Forelimb muscle (tissue), 1 donor: ENCODE results near the gene ASTN1. TPM values are rescaled to one million over a fixed set of nuclear protein-coding genes. Genes with fewer than 3 reads are reported as not detected.

Source experiments
- DNase-seq: peaks from one replicate; pipeline ENCODE4 v3.0.0-alpha.2; 2013; ENCODE audit warnings: low read depth
- polyA plus RNA-seq: library from polyadenylated mRNA; unstranded; fragments of 120-200 nt; gene quantifications from one replicate; pipeline ENCODE4 v1.2.1, GENCODE V29; 2013; ENCODE audit not compliant: insufficient read length

The ASTN1 gene
- polyA plus RNA-seq, 1 donor: 6.4 TPM

- DNase-seq: no peak
These were observed 285.6 kb downstream of the ASTN1 start for GRCh38 chr1:176878750-176879536.

GRCh38 chr1:176877557-176877956, 287.0 kb downstream of the ASTN1 start:
- no peak for DNase-seq

DNA sequence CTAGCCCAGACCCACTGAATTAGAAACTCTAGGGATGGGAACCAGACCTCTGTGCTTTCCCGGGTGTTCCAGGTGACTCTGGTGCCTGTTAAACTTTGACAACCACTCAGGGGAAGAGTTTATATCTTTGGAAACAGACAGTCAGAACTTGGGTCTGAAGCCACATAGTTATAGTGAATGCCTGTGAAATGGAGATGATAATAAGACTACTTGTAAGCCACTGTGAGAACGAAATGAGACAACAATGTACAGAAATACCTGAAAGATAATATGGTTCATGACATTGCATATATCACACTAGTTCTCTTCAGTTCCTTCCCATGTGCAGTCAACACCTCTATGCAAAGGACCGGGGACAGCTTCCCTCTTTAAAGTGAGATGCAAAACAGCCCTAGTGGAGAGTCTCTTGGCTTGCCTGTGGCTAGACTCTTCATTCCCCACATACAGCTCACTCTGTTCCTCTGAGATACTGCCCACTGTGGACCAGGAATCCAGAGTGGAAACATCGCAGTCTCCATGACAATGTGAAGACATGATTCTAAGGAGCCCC, 287.5 kb downstream of the ASTN1 start:
- DNase-seq: no peak

DNA sequence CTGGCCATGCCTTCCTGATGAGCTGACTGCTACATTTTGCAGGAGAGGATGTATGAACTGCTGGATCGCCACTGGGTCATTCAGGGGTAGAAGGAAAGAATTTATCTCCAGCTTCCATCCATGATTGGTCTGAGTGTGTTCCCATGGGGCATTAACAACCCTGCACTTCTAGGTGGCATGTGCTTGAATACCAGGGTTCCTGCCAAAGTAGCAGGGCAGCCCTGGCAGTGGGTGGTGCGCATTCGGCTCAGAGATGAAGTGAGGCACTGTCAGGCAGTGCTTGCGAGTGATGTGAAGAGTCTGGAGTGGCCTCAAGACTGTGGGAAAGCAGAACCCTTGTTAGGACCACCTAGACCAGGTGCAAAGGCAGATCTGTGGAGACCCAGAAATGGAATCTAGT, 294.9 kb downstream of the ASTN1 start:
- no peak for DNase-seq

- DNase-seq: no peak
These were observed 298.3 kb downstream of the ASTN1 start for GRCh38 chr1:176866011-176866714.

- no peak for DNase-seq
These were observed 300.3 kb downstream of the ASTN1 start for GRCh38 chr1:176864211-176864610.

DNA sequence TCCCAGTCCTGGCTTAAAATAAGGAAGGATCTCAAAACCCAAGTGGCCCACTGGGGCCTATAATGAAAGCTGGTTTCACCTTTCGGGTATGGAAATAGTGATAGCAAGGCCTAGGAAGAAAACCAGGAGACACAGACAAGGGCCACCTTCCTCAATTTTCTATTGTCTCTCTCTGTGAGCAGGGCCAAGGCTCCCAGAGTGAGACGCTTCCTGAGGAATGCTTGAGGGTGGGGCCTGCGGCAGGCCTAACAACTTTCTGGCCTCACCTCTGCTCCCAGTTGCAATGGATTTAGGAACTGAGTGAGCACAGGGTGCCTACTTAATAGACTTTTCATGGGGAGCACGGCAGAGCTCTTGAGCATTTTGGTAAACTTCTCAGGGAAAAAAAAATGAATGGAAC, 300.9 kb downstream of the ASTN1 start:
- DNase-seq: no peak

DNA sequence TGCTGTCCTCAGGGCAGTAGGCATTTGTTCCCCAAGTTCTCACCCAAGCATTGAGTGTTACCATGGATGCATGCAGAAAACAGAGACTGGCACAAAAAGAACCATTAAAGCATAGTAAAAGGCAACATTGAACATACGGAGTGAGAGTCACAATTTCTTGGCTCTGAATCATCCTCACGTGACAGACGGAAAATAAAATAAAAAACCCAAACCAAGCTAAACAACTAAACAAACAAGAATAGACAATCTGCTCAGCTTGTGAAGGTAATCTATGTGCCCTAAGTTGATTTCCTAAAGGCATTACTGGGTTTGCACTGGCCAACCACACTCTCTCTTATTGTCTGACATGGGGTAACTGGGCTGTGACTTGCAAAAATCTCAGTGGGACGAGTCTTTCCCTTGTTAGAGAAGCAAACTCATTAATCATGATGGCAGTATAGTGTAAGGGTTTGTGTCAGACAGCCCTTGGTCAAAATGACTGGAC, 306.0 kb downstream of the ASTN1 start:
- no peak for DNase-seq

DNA sequence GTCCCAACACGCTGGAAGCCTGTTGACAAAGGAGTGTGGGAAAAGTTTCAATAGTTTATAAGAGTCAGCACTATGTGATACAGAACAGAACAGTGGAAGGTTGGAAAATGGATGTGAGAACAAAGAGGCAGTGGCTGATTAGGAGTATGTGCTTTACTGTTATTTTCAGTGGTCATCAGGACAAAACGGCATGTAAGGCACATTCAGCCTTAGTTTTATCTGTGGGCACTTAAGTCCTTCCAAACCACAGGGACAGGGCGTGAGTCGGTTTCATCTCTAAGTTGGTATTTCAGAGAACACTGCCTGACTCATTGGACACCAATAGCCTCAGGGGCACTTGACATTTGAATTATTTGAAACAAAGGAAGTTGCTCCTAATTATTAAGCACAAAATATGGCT, 306.9 kb downstream of the ASTN1 start:
- no peak for DNase-seq

DNA sequence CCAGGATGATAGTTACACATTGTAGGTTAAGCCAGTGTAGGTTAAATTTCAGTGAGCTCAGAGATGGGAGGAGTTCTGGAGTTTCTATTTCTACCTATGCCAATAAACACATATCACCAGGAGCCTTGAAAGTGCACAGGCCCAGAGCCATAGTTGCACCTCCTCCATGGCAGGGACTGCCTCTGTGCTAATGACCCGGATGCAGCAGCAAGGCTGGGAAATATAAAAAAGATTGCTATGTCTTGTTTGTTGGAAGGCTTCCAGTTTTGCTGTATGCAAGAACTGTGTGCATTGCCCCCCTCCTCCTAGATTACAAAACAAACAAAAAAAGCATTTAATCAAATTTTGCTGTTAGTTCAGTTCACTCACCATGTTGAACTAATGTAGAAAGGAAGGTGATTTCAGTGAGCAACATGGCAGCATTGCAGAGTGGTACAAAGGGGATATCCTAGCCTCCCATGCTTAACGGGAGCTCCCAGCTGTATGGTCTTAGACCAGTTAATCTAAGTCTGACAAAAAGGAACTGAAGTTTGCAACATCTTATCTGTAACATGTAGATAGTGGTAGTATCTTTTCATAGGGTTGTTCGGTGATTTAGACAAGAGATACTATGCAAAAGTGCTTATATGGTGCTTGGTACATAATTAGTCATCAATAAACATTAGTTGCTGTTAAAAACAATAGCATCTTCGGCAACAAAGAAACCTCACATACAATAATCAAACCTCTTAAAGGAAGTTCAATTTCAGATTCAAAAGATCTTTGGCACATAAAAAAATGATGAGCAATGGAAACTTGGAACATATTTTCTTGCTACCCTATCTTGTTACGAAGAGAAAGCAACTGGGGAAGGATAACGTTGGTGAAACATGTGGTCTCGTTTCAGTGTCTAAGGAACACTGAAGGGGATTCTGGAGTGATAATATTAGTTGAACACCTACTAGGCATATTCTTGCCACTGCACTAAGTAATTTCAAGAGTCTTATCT, 309.5 kb downstream of the ASTN1 start:
- DNase-seq: no peak

DNA sequence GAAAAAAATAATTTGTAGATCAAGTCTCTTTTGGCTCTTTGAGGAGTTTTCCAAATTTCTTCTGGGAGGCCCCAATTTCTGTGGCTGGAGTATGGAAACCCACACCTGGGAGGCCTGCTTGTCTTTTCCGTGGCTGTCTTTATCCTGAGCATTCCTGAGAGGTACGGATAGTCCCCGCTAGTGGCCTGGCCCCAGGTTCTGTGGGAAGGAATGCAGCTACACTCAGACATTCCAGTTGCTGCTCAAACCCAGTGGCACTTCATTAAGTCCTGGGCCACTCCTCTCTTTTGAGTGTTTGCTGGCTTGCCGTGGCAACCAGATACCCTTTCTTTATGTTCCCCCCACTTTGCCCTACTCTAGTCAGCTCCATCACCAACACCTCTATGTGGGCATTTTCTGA, 310.4 kb downstream of the ASTN1 start:
- DNase-seq: no peak

GRCh38 chr1:176853503-176853902, 311.0 kb downstream of the ASTN1 start:
- no peak for DNase-seq

DNA sequence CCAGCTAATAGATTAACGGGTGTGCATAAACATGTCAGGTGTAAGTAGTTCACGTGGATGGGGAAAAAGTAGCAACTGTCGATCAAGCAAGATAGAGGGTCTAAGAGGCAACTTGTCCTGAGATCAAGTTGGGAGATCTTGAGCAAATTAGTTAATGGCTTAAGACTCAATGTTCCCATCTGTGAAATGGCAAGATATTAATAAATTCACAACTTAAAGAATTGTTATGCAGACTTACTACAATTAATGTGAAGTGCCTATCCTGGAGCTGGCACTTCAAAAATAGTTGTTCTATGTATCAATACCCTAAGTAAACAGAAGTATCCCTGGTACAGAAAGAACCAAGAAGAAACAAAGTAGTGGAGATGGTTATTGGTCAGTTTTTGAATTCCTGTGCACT, 312.4 kb downstream of the ASTN1 start:
- DNase-seq: no peak

- DNase-seq: no peak
These were observed 313.6 kb downstream of the ASTN1 start for GRCh38 chr1:176850871-176851270.

GRCh38 chr1:176849281-176849680, 315.2 kb downstream of the ASTN1 start:
- DNase-seq: no peak

GRCh38 chr1:176847052-176847451, 317.5 kb downstream of the ASTN1 start:
- DNase-seq: no peak

DNA sequence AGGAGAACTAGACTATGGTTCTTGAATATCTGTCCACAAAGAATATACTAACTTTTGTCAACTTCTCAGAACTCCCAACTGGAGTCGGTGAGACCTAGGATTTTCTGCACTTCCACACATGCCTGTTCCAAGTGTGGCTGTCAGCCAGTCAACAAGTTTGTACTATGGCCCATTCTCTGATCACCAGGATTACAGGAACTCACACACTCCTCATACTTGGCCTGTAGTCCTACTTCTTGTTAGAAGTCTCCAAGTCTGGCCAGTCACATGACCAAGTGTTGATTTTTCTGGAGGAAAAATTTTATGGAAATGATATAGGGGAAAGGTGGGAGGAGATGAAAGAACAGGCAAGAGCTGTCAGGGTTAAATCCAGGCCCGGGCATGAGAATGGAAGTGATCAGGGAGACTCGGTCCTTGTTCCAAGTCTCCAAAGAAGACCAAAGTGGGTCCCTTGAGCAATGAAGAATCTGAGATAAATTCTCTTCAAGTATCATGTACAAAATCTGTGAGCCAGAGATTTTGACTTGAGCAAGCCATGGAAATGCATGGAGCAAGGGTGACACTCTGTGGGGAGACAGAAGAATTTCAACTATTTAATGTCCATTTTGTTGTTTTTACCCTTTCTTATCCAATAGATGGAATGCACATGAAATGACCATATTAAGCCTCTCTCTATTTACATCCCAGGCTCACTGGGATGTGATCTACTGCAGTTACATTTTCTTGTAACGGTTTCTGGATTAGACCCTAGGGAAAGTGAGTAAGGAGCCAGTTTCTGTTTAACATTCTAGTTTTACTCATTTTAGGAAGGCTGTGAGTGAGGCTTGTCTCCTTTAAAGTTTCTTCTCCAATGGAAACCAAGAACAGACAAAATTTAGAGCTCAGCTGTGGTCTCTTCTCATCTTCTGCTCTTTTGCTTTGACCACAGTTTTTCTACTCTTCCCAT, 320.9 kb downstream of the ASTN1 start:
- peak; percentile 63 for DNase-seq

- DNase-seq: no peak
These were observed 323.3 kb downstream of the ASTN1 start for GRCh38 chr1:176841238-176841637.

GRCh38 chr1:176839216-176839615, 325.3 kb downstream of the ASTN1 start:
- no peak for DNase-seq

DNA sequence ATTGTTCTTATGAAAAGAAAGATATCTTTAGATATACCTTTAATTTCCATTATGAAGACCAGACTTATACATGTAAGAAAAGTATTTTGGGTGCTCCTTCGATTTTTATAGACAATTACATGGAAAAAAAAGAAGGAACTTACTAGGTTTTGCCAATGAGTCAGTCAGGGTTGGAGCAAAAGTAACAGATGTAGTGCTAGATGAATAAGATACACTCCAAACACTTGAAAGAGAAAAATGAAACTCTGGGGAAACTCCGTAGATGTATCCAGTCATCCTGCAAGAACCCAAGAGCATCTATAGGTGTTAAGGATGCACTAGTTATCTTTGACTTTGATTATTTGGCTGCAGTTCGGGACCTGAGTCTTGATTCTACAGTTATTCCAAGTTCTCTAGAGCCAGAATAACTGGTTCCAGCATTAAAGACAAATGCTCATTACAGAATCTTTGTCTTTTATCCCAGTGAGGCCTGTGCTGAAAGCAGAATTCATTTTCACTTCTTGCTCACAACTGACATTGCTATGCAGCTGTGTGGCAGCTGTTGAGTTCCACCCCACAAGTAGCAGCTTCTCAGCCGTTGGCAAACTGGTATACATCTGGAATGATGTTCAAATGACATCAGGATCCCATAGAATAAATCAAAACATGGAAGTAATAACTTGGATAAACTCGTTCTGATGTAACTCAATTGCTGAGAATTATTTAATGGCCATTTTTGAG, 326.1 kb downstream of the ASTN1 start:
- no peak for DNase-seq
